DOHH2 (cell line): ENCODE measurements around the gene ADAMTS15.

ENCODE experiments used
- H3F3A ChIP-seq: fragments of 200-600 bp; sonication (generic), shearing (Covaris generic); 2 replicates; pipeline ENCODE4 v1.6.0; 2016; ENCODE audit warnings: antibody characterized with exemption, mild to moderate bottlenecking; ENCODE audit not compliant: control insufficient read depth, insufficient read depth
- H3K27ac ChIP-seq: fragments of 200-600 bp; sonication (generic); 2 replicates; pipeline ENCODE4 v1.5.1; 2014; ENCODE audit warnings: low read depth, mild to moderate bottlenecking, low read length, moderate library complexity
- H3K27me3 ChIP-seq: fragments of 200-600 bp; sonication (generic); 2 replicates; pipeline ENCODE4 v1.6.1; 2014; ENCODE audit warnings: mild to moderate bottlenecking, low read length, mixed read lengths; ENCODE audit not compliant: control insufficient read depth
- H3K36me3 ChIP-seq: fragments of 200-600 bp; sonication (generic); 2 replicates; pipeline ENCODE4 v1.6.1; 2014; ENCODE audit warnings: mild to moderate bottlenecking, low read length, moderate library complexity, mixed read lengths; ENCODE audit not compliant: control insufficient read depth
- H3K4me1 ChIP-seq: fragments of 200-600 bp; sonication (generic); 2 replicates; pipeline ENCODE4 v1.6.1; 2014; ENCODE audit warnings: mild to moderate bottlenecking, low read length, mixed read lengths; ENCODE audit not compliant: control insufficient read depth
- H3K4me2 ChIP-seq: fragments of 200-600 bp; sonication (generic); 2 replicates; pipeline ENCODE4 v1.6.0; 2014; ENCODE audit warnings: mild to moderate bottlenecking, low read length, moderate library complexity
- H3K4me3 ChIP-seq: fragments of 200-600 bp; sonication (generic); 2 replicates; pipeline ENCODE4 v1.5.1; 2014; ENCODE audit warnings: mild to moderate bottlenecking, low read length, mixed read lengths
- H3K79me2 ChIP-seq: fragments of 200-600 bp; sonication (generic); 2 replicates; pipeline ENCODE4 v1.6.1; 2014; ENCODE audit warnings: mild to moderate bottlenecking, low read length, mixed read lengths; ENCODE audit not compliant: control insufficient read depth
- H3K9me2 ChIP-seq: fragments of 200-600 bp; sonication (generic); replicated peaks from 2 replicates; pipeline ENCODE4 v1.6.1; 2014; ENCODE audit warnings: mild to moderate bottlenecking, low read length, mixed read lengths; ENCODE audit not compliant: control insufficient read depth
- H3K9me3 ChIP-seq: fragments of 200-600 bp; sonication (generic); 2 replicates; pipeline ENCODE4 v1.6.1; 2014; ENCODE audit warnings: antibody characterized with exemption, low read length, mixed read lengths; ENCODE audit not compliant: control insufficient read depth, insufficient read depth
- H4K20me1 ChIP-seq: fragments of 200-600 bp; sonication (generic); 2 replicates; pipeline ENCODE4 v1.6.0; 2014; ENCODE audit warnings: low read depth, mild to moderate bottlenecking, antibody characterized with exemption, low read length, moderate library complexity; ENCODE audit not compliant: control insufficient read depth, insufficient read depth
- EZH2phosphoT487 ChIP-seq: fragments of 200-600 bp; sonication (generic); IDR thresholded peaks from 2 replicates; pipeline ENCODE4 v1.6.1; 2017; ENCODE audit warnings: borderline replicate concordance, mild to moderate bottlenecking, antibody characterized with exemption, low read length, moderate library complexity, mixed read lengths
- TF ChIP-seq, protein P1 (sequence below): fragments of 200-600 bp; sonication (generic); IDR thresholded peaks from one replicate; pipeline ENCODE4 v1.5.1; 2014; ENCODE audit warnings: antibody characterized with exemption, mild to moderate bottlenecking, low read depth, low read length; ENCODE audit not compliant: poor library complexity, severe bottlenecking

ADAMTS15 gene

DNA sequence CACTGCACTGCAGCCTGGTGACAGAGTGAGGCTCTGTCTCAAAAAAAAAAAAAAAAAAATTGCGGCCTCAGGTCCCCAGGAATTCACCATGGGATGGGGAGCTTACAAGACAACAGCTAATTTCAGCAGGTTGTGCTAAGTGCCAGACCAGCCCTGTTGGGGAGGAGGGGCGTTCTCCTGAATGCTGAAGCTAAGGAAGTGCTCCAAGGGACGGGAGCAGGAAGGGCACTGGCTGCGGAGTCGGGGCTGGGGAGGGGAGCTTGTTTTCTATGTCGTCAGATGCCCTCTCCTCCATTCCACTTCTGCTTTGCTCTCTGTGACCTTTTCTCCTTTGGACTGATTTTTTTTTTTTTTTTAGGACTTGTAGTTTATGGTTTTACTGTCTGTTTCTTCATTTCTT, 4.5 kb downstream of the ADAMTS15 start:
- no peaks in the 10 kb centered on the region for H3F3A ChIP-seq
- H3K27ac ChIP-seq = no peak overlapping the region
- no peaks in the 10 kb centered on the region for H3K9me3 ChIP-seq
- no peaks in the 10 kb centered on the region for H3K4me1 ChIP-seq
- no peaks in the 10 kb centered on the region for H3K36me3 ChIP-seq
- H3K27me3 ChIP-seq = no peaks in the 10 kb centered on the region
- no peaks in the 10 kb centered on the region for H3K9me2 ChIP-seq
- no peak overlapping the region for H3K4me3 ChIP-seq
- no peaks in the 10 kb centered on the region for H3K79me2 ChIP-seq
- H3K4me2 ChIP-seq = no peak overlapping the region
- no peak for TF ChIP-seq EZH2phosphoT487
- TF ChIP-seq, protein P1, sequence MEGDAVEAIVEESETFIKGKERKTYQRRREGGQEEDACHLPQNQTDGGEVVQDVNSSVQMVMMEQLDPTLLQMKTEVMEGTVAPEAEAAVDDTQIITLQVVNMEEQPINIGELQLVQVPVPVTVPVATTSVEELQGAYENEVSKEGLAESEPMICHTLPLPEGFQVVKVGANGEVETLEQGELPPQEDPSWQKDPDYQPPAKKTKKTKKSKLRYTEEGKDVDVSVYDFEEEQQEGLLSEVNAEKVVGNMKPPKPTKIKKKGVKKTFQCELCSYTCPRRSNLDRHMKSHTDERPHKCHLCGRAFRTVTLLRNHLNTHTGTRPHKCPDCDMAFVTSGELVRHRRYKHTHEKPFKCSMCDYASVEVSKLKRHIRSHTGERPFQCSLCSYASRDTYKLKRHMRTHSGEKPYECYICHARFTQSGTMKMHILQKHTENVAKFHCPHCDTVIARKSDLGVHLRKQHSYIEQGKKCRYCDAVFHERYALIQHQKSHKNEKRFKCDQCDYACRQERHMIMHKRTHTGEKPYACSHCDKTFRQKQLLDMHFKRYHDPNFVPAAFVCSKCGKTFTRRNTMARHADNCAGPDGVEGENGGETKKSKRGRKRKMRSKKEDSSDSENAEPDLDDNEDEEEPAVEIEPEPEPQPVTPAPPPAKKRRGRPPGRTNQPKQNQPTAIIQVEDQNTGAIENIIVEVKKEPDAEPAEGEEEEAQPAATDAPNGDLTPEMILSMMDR = no peak
- H4K20me1 ChIP-seq = no peaks in the 10 kb centered on the region

DNA sequence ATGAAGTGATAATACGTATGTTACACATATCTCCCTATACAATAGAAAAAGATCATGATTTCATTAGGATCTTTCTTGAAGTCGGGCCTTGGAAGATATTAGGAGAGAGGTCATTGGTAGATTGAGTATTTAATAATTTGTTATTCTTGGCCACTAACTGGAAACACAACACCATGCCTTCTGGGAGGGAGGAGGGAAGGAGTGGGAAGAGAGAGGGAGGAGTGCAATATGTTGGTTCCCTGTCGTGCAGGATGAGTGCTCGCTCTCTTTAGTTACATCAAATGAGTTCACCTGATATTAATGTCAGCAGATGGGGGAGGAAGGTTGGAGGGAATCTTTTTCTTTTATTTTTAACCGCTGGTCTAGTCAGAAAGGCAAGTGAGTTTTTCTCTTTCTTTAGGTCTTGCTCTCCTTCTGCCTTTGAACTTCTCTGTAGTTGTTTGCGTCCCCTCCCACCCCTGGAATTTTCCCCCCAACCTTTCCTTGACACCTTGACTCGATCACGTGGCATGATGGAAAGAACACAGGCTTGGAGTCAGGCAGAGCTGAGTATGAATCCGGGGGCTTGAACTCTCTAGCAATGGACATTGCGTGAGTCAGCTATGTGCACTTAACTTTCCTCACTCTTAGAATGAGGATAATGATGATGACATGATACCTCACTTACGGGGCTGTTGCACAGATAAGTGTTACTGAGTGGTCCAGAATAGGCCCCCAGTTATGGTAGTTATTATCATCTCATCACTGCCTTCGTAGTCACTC, 6.2 kb downstream of the ADAMTS15 start:
- Histone ChIP-seq H4K20me1 (no peaks in the 10 kb centered on the region), H3K36me3 (no peaks in the 10 kb centered on the region), H3K4me2 (no peak overlapping the region), H3K27me3 (no peaks in the 10 kb centered on the region), H3F3A (no peaks in the 10 kb centered on the region), H3K9me3 (no peaks in the 10 kb centered on the region), H3K4me1 (no peaks in the 10 kb centered on the region), H3K79me2 (no peaks in the 10 kb centered on the region), H3K9me2 (no peaks in the 10 kb centered on the region), H3K27ac (no peak overlapping the region), H3K4me3 (no peak overlapping the region)
- TF ChIP-seq EZH2phosphoT487 = no peak
- TF ChIP-seq, protein P1 = no peak

DNA sequence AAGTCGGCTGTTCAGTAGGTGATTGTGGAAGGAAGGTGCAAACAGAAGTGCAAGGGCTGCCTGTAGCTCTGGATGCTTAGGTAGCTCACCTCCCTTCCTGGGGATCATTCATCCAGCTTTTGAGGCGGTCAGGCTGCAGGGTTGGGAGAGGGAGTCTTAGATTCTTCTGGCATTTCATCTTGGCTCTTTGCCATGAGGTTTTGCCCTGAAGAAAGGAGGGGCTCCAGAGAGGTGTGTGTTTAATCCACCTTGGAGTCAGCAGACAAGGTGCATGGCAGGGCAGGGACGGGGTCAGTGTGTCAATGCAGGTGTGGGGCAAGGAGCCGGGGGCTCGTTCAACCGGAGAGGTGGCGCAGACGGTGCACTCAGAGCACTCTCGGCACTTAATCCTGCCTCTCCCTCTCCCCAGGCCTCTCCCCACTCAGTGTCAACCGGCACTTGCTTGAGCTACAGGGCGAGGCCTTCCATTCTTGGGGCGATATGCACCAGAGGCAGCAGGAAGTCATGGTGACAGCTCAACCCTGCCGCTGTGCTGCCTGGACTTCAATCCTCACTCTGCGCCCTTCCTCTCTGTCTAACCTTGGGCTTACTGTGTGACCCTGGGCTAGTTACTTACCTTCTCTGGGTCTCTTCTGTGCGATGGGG, 7.2 kb downstream of the ADAMTS15 start:
- no peak overlapping the region for H3K4me3 ChIP-seq
- no peaks in the 10 kb centered on the region for H3K9me3 ChIP-seq
- H3F3A ChIP-seq = no peaks in the 10 kb centered on the region
- H3K27ac ChIP-seq = no peak overlapping the region
- H4K20me1 ChIP-seq = no peaks in the 10 kb centered on the region
- H3K9me2 ChIP-seq = no peaks in the 10 kb centered on the region
- no peaks in the 10 kb centered on the region for H3K36me3 ChIP-seq
- H3K27me3 ChIP-seq = no peaks in the 10 kb centered on the region
- H3K79me2 ChIP-seq = no peaks in the 10 kb centered on the region
- TF ChIP-seq EZH2phosphoT487 = no peak
- TF ChIP-seq, protein P1 = no peak
- no peak overlapping the region for H3K4me2 ChIP-seq
- no peaks in the 10 kb centered on the region for H3K4me1 ChIP-seq
